GM10847 (cell line): Measurements from ENCODE around the gene ELN.

Experiments used
- POLR2A ChIP-seq: IDR thresholded peaks from 2 replicates; pipeline ENCODE4 v1.6.1; 2011; ENCODE audit not compliant: insufficient read length; ENCODE audit errors: extremely low read depth

ELN gene

DNA sequence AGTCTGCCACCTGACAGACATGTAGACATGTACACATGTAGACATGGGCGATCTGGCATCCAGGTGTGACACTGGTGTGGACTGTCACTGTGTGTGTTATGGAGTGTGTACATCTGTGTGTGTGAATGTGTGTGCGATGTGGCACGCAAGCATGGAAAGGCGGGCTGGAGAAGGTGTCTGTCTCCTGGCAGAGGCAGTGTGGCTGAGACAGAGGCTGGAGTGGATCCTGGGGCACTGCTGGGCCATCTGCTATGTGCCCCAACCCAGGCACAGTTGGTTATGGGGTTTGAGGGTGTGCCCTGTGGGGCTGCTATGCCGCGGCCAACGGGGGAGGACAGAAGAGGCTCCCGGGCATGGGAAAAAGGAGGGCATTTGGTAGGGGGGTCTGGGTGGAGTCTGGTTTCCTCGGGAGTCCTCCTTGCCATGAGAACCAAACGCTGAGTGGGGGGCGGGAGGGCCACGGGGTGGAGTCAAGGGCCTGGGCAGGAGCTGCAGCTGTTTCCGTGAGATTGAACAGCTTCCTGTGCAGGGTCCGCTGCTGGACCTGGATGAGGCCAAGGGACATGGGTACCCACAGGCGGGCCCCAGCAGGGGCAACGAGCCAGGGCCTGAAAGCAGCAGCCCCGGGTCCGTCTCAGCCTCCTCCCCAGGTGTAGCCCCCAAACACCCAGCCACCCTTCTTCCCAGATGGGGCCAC, 1.3 kb downstream of the ELN start:
- no peak for TF ChIP-seq POLR2A

DNA sequence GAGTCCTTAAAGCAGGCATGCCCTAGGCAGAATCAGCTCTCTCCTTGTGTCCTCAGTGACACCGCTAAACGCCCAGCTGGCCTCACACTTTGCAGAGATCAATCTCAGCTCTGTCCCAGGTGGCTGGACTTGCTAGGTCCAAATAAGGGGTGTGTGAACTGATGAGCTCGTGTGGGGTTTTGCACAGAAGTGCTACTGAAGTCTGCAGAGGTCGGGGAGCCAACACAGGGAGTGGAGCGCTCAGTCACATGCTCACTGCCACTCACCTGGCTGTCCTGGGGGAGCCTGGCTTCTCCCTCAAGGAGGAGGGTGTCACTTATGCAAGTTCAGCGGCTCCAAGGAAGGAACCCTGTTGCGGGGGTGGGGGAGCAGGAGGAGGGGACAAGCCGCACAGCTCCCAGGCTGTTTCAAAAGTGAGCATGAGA, 2.0 kb downstream of the ELN start:
- TF ChIP-seq POLR2A, result no peak

DNA sequence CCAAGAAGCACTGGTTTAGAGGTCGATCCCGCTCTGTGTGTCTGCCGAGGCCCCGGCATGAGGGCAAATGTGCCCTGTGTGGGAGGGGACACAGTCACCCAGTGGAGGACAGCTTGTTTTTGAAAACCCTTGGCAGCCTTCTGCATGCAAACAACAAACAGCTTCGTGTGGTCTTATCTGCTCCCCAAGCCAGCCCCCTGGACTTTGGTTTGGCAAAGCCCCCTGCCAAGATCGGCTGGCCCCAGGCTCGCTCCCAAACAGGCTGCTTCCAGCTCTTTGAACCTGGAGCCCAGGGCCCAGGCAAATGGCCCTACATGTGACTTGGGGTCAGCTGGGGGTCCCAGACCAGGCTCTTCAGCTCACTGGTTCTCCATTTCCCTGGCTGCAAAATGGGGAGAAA, 2.9 kb downstream of the ELN start:
- no peak for TF ChIP-seq POLR2A

GRCh38 chr7:74031403-74032190, 3.6 kb downstream of the ELN start:
- no peak for TF ChIP-seq POLR2A

DNA sequence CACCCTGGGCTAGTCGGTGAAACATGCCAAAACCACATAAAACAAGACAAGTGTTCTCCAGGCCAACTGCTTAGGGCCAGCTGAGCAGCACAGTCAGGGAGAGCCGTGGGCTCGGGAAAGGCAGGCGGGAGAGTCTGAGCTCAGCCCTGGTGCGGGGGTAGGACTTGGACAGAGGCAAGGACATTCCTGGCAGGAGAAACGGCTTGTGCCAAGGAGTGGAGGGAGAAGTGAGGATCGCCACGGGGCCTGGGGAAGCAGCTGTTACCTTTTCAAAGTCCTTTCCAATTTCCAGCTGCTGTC, 4.2 kb downstream of the ELN start:
- no peak for TF ChIP-seq POLR2A

DNA sequence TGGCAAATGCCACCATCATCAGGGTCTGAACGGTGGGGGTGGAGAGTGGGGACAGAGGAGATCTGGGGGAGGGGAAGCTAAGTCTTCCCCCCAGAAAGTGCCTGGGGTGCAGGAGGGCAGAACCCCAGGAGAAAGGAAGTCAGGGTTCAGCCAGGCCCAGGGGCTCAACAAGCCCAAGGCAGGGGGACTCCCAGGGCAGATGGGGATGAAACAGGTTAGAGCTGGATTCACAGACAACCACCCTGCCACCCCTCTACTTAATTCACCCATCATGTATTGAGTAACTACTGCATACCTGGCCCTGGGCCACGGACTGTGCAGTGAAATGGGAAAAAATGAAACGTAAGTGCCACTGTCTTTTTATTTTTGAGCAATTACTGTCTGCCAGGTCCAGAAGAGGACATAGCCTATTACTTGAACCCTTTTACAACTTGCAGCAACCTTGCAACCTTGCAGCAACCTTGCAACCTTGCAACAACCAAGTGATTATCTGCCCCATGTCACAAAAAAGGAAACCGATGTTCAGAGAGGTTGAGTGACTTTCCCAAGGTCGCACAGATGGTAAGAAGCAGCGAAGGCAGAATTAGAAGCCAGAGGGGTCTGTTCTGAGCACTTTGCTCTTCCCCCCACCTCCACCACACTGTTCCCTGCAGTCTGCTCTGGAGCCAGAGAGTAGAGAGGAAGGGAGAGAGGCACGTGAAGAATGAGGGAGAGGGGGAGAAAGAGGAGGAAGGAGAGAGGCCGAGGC, 4.8 kb downstream of the ELN start:
- TF ChIP-seq POLR2A, result no peak

GRCh38 chr7:74033372-74034311, 5.7 kb downstream of the ELN start:
- no peak for TF ChIP-seq POLR2A

DNA sequence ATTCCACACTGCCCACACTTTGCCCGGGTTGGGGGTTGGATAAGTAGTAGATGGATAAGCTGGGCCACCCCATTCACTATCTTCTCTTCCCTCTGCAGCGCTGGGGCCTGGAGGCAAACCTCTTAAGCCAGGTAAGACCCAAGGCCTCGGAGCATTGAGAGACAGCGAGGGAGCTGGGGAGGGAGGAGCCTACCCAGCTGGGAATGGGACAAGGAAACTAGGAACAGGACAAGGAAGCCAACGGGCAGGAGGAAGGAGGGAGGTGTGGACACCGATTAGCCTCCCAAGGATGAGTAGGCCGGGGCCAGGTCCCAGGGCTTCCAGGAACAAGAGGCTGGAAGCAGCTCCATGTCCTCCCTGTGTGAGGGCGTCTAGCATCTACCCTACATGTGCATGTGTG, 9.6 kb downstream of the ELN start:
- no peak for TF ChIP-seq POLR2A

DNA sequence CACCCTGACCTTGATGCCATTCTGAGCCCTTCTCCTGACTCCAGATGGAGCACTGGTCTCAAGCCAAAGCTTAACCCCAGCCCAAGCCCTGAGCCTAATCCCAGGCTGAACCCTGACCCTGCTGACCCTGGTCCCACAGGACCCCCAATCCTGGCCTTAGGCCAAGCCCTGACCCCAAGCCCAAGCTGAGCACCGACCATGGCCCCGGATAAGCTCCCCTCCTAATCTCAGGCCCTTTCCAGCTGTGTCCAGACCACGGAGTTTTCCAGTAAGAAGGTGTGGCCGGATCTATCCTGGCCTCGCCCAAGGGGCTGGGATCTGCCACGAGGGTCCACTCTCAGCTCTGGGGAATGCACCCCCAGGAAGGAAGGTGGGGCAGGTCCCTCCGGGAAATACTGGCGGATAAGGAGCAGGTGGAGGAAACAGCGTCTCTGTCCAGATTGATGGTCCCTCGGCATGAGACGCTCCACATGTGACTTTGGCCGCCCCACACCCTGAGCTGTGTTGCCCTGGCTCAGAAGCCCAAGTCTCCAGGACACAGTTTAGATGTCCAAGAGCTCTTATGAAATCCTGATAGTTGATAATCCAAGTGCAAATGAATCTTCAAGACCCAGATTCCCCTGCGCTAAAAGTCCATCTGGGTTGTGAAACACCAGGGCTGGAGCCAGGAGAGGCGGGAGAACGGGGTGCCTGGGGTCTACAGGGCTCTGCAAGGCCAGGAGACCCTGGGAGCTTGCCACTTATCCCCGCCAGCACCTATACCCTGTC, 10.4 kb downstream of the ELN start:
- no peak for TF ChIP-seq POLR2A

- no peak for TF ChIP-seq POLR2A
These were observed 11.4 kb downstream of the ELN start for GRCh38 chr7:74039337-74039736.

DNA sequence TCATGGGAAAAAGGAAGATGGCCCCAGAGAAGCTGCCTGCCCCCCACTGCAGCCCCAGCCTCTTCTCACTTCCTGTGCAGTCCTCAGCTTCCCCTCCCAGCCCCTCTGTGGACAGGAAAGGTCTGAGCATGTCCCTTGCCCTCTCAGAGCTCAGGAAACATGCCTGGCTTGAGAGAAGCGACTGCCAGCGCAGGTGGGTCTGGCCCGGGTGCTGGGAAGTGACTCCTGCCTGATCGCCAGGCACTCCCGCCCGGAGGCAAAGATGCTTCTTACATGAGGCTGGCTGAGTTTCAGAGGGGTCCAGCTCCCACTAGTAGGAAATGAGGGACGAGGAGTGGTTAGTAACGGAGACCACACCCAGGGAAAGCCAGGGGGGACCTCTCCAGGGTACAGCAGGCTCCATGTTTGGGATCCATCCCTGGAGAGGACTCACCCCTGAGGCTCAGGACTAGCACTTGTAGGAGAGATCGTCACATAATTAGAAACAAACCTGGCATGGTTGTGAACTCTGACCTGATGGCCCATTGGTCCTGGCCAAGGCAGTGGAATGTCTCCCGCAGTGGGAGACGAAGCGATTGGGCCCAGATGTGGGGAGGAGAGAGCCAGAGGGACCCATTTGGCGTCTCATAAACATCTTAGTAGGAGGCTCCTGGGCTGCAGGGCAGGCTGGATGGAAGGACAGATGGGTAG, 12.3 kb downstream of the ELN start:
- TF ChIP-seq POLR2A, result no peak

GRCh38 chr7:74040791-74041520, 13.0 kb downstream of the ELN start:
- TF ChIP-seq POLR2A, result no peak
